Skeletal muscle tissue (tissue), 4 donors: ENCODE data around the gene TMIGD1. TPM values are rescaled to one million over a fixed set of nuclear protein-coding genes. Genes with fewer than 3 reads are reported as not detected.
A peak's percentile ranks its signal among the peaks of the same experiment; 100 is the strongest.
"Not testable (repeated sequence)": the region's sequence is repeated elsewhere in the genome, so short reads cannot be mapped to it uniquely, and the experiment has no call there.

Source experiments
- H3K27ac ChIP-seq: one replicate; pipeline ENCODE4 v1.7.0; 2013; ENCODE audit warnings: mild to moderate bottlenecking, low read depth, low read length, inconsistent platforms
- H3K27me3 ChIP-seq, 3 donors: one replicate each; pipeline ENCODE4 v1.7.0; 2013; ENCODE audit warnings: low read length in 3 of 3; ENCODE audit not compliant: control insufficient read depth in 3 of 3, insufficient read depth in 3 of 3
- H3K36me3 ChIP-seq, 3 donors: one replicate each; pipeline ENCODE4 v1.7.0; 2013; ENCODE audit warnings: low read length in 3 of 3; ENCODE audit not compliant: control insufficient read depth in 3 of 3, insufficient read depth in 3 of 3
- H3K4me1 ChIP-seq, 3 donors: one replicate each; pipeline ENCODE4 v1.7.0; 2013; ENCODE audit warnings: low read length in 3 of 3, mild to moderate bottlenecking in 3 of 3; ENCODE audit not compliant: control insufficient read depth in 3 of 3, insufficient read depth in 3 of 3
- H3K4me3 ChIP-seq, 3 donors: one replicate each; pipeline ENCODE4 v1.7.0; 2013; ENCODE audit warnings: low read length in 3 of 3
- H3K9ac ChIP-seq, 3 donors: one replicate each; pipeline ENCODE4 v1.7.0; 2013; ENCODE audit warnings: low read length in 3 of 3, mild to moderate bottlenecking in 3 of 3, moderate library complexity in 2 of 3, low read depth in 1 of 3
- H3K9me3 ChIP-seq, 3 donors: one replicate each; pipeline ENCODE4 v1.7.0; 2013; ENCODE audit warnings: low read length in 3 of 3; ENCODE audit not compliant: control insufficient read depth in 3 of 3
- total RNA-seq: library from RNA; depleted of rRNA; stranded (reverse); fragments of >200 nt; gene quantifications from one replicate; pipeline ENCODE4 v1.2.3, GENCODE V29; 2014
- donor health status: Osteomylitis.

The TMIGD1 gene
- total RNA-seq, 1 donor from 2014 or later = not detected

- Histone ChIP-seq H3K36me3 (no peaks in the 10 kb centered on the region), H3K4me1 (peaks cover 2 to 12% (median 8%) of the 10 kb centered on the region in 3 donors), H3K4me3 (no peak overlapping the region), H3K9me3 (no peaks in the 10 kb centered on the region), H3K27me3 (no peaks in the 10 kb centered on the region), H3K27ac (no peak overlapping the region), H3K9ac (no peak overlapping the region)
These were observed 11.2 kb upstream of the TMIGD1 start for GRCh38 chr17:30345089-30345433.

GRCh38 chr17:30344283-30345088 is 10.6 kb upstream of the TMIGD1 start:
- Histone ChIP-seq H3K9me3 (no peaks in the 10 kb centered on the region), H3K36me3 (no peaks in the 10 kb centered on the region), H3K4me1 (peaks cover 2 to 12% (median 8%) of the 10 kb centered on the region in 3 donors), H3K27me3 (no peaks in the 10 kb centered on the region), H3K9ac (no peak overlapping the region), H3K27ac (no peak overlapping the region), H3K4me3 (no peak overlapping the region)

- Histone ChIP-seq H3K27ac (no peak overlapping the region), H3K4me1 (peaks cover 2 to 12% (median 8%) of the 10 kb centered on the region in 3 donors), H3K36me3 (no peaks in the 10 kb centered on the region), H3K9me3 (no peaks in the 10 kb centered on the region), H3K27me3 (no peaks in the 10 kb centered on the region), H3K9ac (no peak overlapping the region), H3K4me3 (no peak overlapping the region)
These were observed 9.9 kb upstream of the TMIGD1 start for GRCh38 chr17:30343796-30344195.

- not testable (repeated sequence) for H3K27me3 ChIP-seq, H3K4me3 ChIP-seq, H3K36me3 ChIP-seq, H3K9ac ChIP-seq, H3K9me3 ChIP-seq, H3K27ac ChIP-seq
- H3K4me1 ChIP-seq = peaks cover 2 to 12% (median 8%) of the 10 kb centered on the region in 3 donors
These were observed 9.4 kb upstream of the TMIGD1 start for GRCh38 chr17:30343244-30343643.

- Histone ChIP-seq H3K4me3 (no peak overlapping the region), H3K27me3 (no peaks in the 10 kb centered on the region), H3K9ac (no peak overlapping the region), H3K36me3 (no peaks in the 10 kb centered on the region), H3K27ac (no peak overlapping the region), H3K4me1 (peaks cover 2 to 12% (median 8%) of the 10 kb centered on the region in 3 donors), H3K9me3 (no peaks in the 10 kb centered on the region)
These were observed 7.9 kb upstream of the TMIGD1 start for GRCh38 chr17:30341703-30342249.

- no peaks in the 10 kb centered on the region for H3K27me3 ChIP-seq
- H3K9ac ChIP-seq = no peak overlapping the region
- peaks cover 2 to 12% (median 8%) of the 10 kb centered on the region in 3 donors for H3K4me1 ChIP-seq
- H3K9me3 ChIP-seq = no peaks in the 10 kb centered on the region
- peak overlapping the region; percentile 60 for H3K27ac ChIP-seq
- no peak overlapping the region for H3K4me3 ChIP-seq
- no peaks in the 10 kb centered on the region for H3K36me3 ChIP-seq
These were observed 7.0 kb upstream of the TMIGD1 start for GRCh38 chr17:30340801-30341356.

- Histone ChIP-seq H3K9me3 (no peaks in the 10 kb centered on the region), H3K36me3 (no peaks in the 10 kb centered on the region), H3K27ac (no peak overlapping the region), H3K4me3 (no peak overlapping the region), H3K9ac (no peak overlapping the region), H3K27me3 (no peaks in the 10 kb centered on the region), H3K4me1 (peaks cover 2 to 5% (median 3%) of the 10 kb centered on the region in 3 donors)
These were observed 5.2 kb upstream of the TMIGD1 start for GRCh38 chr17:30339086-30339485.

GRCh38 chr17:30337393-30337999 is 3.6 kb upstream of the TMIGD1 start:
- Histone ChIP-seq H3K27ac (no peak overlapping the region), H3K4me1 (peaks cover 2 to 5% (median 3%) of the 10 kb centered on the region in 3 donors)

GRCh38 chr17:30336369-30337171 is 2.7 kb upstream of the TMIGD1 start:
- no peaks in the 10 kb centered on the region for H3K36me3 ChIP-seq
- no peak overlapping the region for H3K9ac ChIP-seq
- peaks cover 1 to 3% (median 2%) of the 10 kb centered on the region in 3 donors for H3K4me1 ChIP-seq
- H3K4me3 ChIP-seq = no peak overlapping the region
- H3K27ac ChIP-seq = no peak overlapping the region
- no peaks in the 10 kb centered on the region for H3K27me3 ChIP-seq
- H3K9me3 ChIP-seq = no peaks in the 10 kb centered on the region

More at GRCh38 chr17:30337393-30337999, 3.6 kb upstream of the TMIGD1 start:
- Histone ChIP-seq H3K9me3 (no peaks in the 10 kb centered on the region), H3K36me3 (no peaks in the 10 kb centered on the region), H3K4me3 (no peak overlapping the region), H3K27me3 (no peaks in the 10 kb centered on the region), H3K9ac (no peak overlapping the region)
